Neural progenitor cell (in vitro differentiated cells): ENCODE data around the gene PBX3. TPM values are rescaled to one million over a fixed set of nuclear protein-coding genes. Genes with fewer than 3 reads are reported as not detected.

Source experiments
- DNase-seq: peaks from one replicate; pipeline ENCODE4 v3.0.0-alpha.2; 2016; ENCODE audit warnings: low spot score
- H2AFZ ChIP-seq: fragments of 200-600 bp; sonication (generic); replicated peaks from 2 replicates; pipeline ENCODE4 v1.6.1; 2016; ENCODE audit warnings: antibody characterized with exemption
- H3F3A ChIP-seq: fragments of 200-600 bp; sonication (generic); 2 replicates; pipeline ENCODE4 v1.6.1; 2016; ENCODE audit warnings: antibody characterized with exemption, low read depth
- H3K27ac ChIP-seq: fragments of 200-600 bp; sonication (generic); 2 replicates; pipeline ENCODE4 v1.5.1; 2016; ENCODE audit warnings: mild to moderate bottlenecking
- H3K27me3 ChIP-seq: fragments of 200-600 bp; sonication (generic); 2 replicates; pipeline ENCODE4 v1.6.1; 2016; ENCODE audit warnings: mild to moderate bottlenecking, moderate library complexity
- H3K36me3 ChIP-seq: fragments of 200-600 bp; sonication (generic); 2 replicates; pipeline ENCODE4 v1.5.1; 2016
- H3K4me1 ChIP-seq: fragments of 200-600 bp; sonication (generic); 2 replicates; pipeline ENCODE4 v1.6.1; 2016; ENCODE audit warnings: mixed run types
- H3K4me2 ChIP-seq: fragments of 200-600 bp; sonication (generic); 2 replicates; pipeline ENCODE4 v1.6.1; 2016
- H3K4me3 ChIP-seq: fragments of 200-600 bp; sonication (generic); 2 replicates; pipeline ENCODE4 v1.5.1; 2016
- H3K79me2 ChIP-seq: fragments of 200-600 bp; sonication (generic); 2 replicates; pipeline ENCODE4 v1.6.1; 2016; ENCODE audit warnings: low read depth
- H3K9ac ChIP-seq: fragments of 200-600 bp; sonication (generic); 2 replicates; pipeline ENCODE4 v1.6.1; 2016
- H3K9me3 ChIP-seq: fragments of 200-600 bp; sonication (generic); 2 replicates; pipeline ENCODE4 v1.5.1; 2016; ENCODE audit warnings: low read depth
- H4K20me1 ChIP-seq: fragments of 200-600 bp; sonication (generic); 2 replicates; pipeline ENCODE4 v1.6.1; 2016; ENCODE audit warnings: low read depth
- H3K27ac Mint-ChIP-seq: 3 replicates; pipeline ENCODE4 v1.8.0; 2021; ENCODE audit warnings: mixed read lengths
- H3K27me3 Mint-ChIP-seq: 2 replicates; pipeline ENCODE4 v1.8.0; 2022; ENCODE audit warnings: low read depth, mild to moderate bottlenecking, inconsistent platforms, moderate library complexity, mixed read lengths; ENCODE audit not compliant: insufficient read depth
- H3K36me3 Mint-ChIP-seq: 3 replicates; pipeline ENCODE4 v1.8.0; 2021; ENCODE audit warnings: mixed read lengths
- H3K4me1 Mint-ChIP-seq: 3 replicates; pipeline ENCODE4 v1.8.0; 2021; ENCODE audit warnings: mixed read lengths
- H3K4me3 Mint-ChIP-seq: 3 replicates; pipeline ENCODE4 v1.8.0; 2021; ENCODE audit warnings: mild to moderate bottlenecking, moderate library complexity, mixed read lengths
- H3K9me3 Mint-ChIP-seq: 3 replicates; pipeline ENCODE4 v1.8.0; 2020; ENCODE audit warnings: mixed read lengths
- EZH2 ChIP-seq: fragments of 200-600 bp; sonication (generic); IDR thresholded peaks from 2 replicates; pipeline ENCODE4 v1.6.1; 2017; ENCODE audit warnings: antibody characterized with exemption, mild to moderate bottlenecking, moderate library complexity
- EZH2phosphoT487 ChIP-seq: fragments of 200-600 bp; sonication (generic); IDR thresholded peaks from 2 replicates; pipeline ENCODE4 v1.6.1; 2017; ENCODE audit warnings: antibody characterized with exemption
- total RNA-seq: library from RNA; depleted of rRNA; stranded (reverse); fragments of >200 nt; gene quantifications from 2 replicates; pipeline ENCODE4 v1.2.3, GENCODE V29; 2015; ENCODE audit warnings: low replicate concordance
- TF ChIP-seq, protein P1 (sequence below): fragments of 200-600 bp; sonication (generic); IDR thresholded peaks from 2 replicates; pipeline ENCODE4 v1.5.1; 2017; ENCODE audit warnings: antibody characterized with exemption, mild to moderate bottlenecking

The PBX3 gene
- total RNA-seq, 1 donor from 2014 or later, result 99.5 TPM

DNA sequence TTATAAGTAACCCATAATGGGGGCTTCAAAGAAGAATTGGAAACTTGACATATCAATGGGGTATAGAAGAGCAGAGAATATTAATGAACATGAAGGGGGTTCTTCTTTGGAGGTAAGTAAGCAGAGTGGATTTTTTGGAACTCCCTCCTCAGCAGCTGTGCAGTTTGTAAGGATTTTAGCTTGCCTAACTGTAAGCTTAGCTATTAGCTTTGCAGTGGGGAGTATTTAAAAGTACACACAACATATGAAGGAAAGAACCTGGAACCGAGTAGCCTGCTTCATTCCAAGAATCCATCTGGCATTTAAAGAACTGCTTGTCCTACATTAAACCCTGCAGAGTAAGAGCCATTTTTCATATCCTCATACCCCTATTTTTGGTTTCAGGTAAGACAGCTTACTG is 2.2 kb upstream of the PBX3 start:
- peaks cover 3% of the 10 kb centered on the region for H3K36me3 Mint-ChIP-seq
- peak overlapping the region; percentile 90 for H3K4me3 Mint-ChIP-seq
- peaks cover 38% of the 10 kb centered on the region for H3F3A ChIP-seq
- H3K79me2 ChIP-seq, result peaks cover 27% of the 10 kb centered on the region
- no peak overlapping the region for H3K4me3 ChIP-seq
- H3K9ac ChIP-seq, result no peak overlapping the region
- peaks cover 11% of the 10 kb centered on the region for H3K4me1 ChIP-seq
- H3K4me2 ChIP-seq, result no peak overlapping the region
- H3K27ac Mint-ChIP-seq, result no peak overlapping the region
- peaks cover 17% of the 10 kb centered on the region for H4K20me1 ChIP-seq
- H3K36me3 ChIP-seq, result no peaks in the 10 kb centered on the region
- no peak overlapping the region for H3K27ac ChIP-seq
- DNase-seq, result no peak
- no peaks in the 10 kb centered on the region for H3K9me3 Mint-ChIP-seq
- no peak overlapping the region for H2AFZ ChIP-seq
- H3K4me1 Mint-ChIP-seq, result peaks cover 27% of the 10 kb centered on the region
- no peak for TF ChIP-seq EZH2
- no peak for TF ChIP-seq EZH2phosphoT487
- TF ChIP-seq, protein P1, sequence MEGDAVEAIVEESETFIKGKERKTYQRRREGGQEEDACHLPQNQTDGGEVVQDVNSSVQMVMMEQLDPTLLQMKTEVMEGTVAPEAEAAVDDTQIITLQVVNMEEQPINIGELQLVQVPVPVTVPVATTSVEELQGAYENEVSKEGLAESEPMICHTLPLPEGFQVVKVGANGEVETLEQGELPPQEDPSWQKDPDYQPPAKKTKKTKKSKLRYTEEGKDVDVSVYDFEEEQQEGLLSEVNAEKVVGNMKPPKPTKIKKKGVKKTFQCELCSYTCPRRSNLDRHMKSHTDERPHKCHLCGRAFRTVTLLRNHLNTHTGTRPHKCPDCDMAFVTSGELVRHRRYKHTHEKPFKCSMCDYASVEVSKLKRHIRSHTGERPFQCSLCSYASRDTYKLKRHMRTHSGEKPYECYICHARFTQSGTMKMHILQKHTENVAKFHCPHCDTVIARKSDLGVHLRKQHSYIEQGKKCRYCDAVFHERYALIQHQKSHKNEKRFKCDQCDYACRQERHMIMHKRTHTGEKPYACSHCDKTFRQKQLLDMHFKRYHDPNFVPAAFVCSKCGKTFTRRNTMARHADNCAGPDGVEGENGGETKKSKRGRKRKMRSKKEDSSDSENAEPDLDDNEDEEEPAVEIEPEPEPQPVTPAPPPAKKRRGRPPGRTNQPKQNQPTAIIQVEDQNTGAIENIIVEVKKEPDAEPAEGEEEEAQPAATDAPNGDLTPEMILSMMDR, result no peak
- no peaks in the 10 kb centered on the region for H3K9me3 ChIP-seq
- peaks cover 3% of the 10 kb centered on the region for H3K27me3 Mint-ChIP-seq
- peaks cover 7% of the 10 kb centered on the region for H3K27me3 ChIP-seq

DNA sequence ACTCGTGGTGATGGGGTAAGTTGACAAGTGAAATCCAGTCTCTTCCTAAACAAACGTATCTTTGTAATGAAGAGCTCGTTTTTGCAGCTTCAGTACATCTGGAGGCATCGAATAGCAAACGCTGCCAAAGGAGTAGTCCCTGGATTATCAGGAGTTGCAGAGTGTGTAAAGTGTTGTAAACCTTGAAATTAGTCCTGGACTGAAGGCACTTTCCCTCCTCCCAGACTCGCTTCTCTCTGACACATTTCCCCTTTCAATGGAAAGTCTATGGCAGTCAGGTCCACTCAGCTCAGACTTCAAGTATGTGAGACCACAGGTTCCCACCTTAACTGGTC is 1.5 kb upstream of the PBX3 start:
- Histone ChIP-seq H3K36me3 (no peaks in the 10 kb centered on the region), H3K9ac (no peak overlapping the region), H3K4me2 (peak overlapping the region; percentile 15), H3K4me3 (no peak overlapping the region), H3F3A (peaks cover 44% of the 10 kb centered on the region), H3K9me3 (no peaks in the 10 kb centered on the region), H2AFZ (no peak overlapping the region), H3K79me2 (peaks cover 29% of the 10 kb centered on the region), H3K4me1 (peaks cover 17% of the 10 kb centered on the region), H3K27me3 (peaks cover 7% of the 10 kb centered on the region), H3K27ac (no peak overlapping the region), H4K20me1 (peaks cover 23% of the 10 kb centered on the region)
- H3K36me3 Mint-ChIP-seq, result peaks cover 3% of the 10 kb centered on the region
- peaks cover 3% of the 10 kb centered on the region for H3K27me3 Mint-ChIP-seq
- H3K27ac Mint-ChIP-seq, result no peak overlapping the region
- TF ChIP-seq EZH2, result no peak
- no peak for TF ChIP-seq EZH2phosphoT487
- TF ChIP-seq, protein P1, result no peak
- H3K9me3 Mint-ChIP-seq, result no peaks in the 10 kb centered on the region
- no peak for DNase-seq
- H3K4me3 Mint-ChIP-seq, result peak overlapping the region; percentile 90
- peaks cover 33% of the 10 kb centered on the region for H3K4me1 Mint-ChIP-seq

GRCh38 chr9:125746017-125746773 is 978 bp upstream of the PBX3 start:
- peaks cover 3% of the 10 kb centered on the region for H3K27me3 Mint-ChIP-seq
- peak overlapping the region; percentile 95 for H3K27ac Mint-ChIP-seq
- Histone ChIP-seq H3K27ac (no peak overlapping the region), H3K4me3 (peak overlapping the region; percentile 45), H4K20me1 (peaks cover 28% of the 10 kb centered on the region), H3K36me3 (no peaks in the 10 kb centered on the region), H3K27me3 (peaks cover 7% of the 10 kb centered on the region), H3K4me2 (peak overlapping the region; percentile 54), H2AFZ (peak overlapping the region; percentile 69), H3K9me3 (no peaks in the 10 kb centered on the region), H3K79me2 (peaks cover 35% of the 10 kb centered on the region), H3F3A (peaks cover 50% of the 10 kb centered on the region), H3K9ac (no peak overlapping the region), H3K4me1 (peaks cover 23% of the 10 kb centered on the region)
- peak overlapping the region; percentile 90 for H3K4me3 Mint-ChIP-seq
- no peaks in the 10 kb centered on the region for H3K9me3 Mint-ChIP-seq
- DNase-seq, result peak; percentile 98
- TF ChIP-seq EZH2phosphoT487, result no peak
- TF ChIP-seq EZH2, result no peak
- TF ChIP-seq, protein P1, result no peak
- peaks cover 3% of the 10 kb centered on the region for H3K36me3 Mint-ChIP-seq
- H3K4me1 Mint-ChIP-seq, result peaks cover 36% of the 10 kb centered on the region
